C4-2B (cell line): ENCODE results near the gene MALAT1.
"Not testable (repeated sequence)": the region's sequence is repeated elsewhere in the genome, so short reads cannot be mapped to it uniquely, and the experiment has no call there.

Experiments used
- ZFX ChIP-seq: fragments of 450-650 bp; IDR thresholded peaks from 2 replicates; pipeline ENCODE4 v1.6.1; 2017
- TF ChIP-seq, protein P1 (sequence below): fragments of 450-650 bp; conservative IDR thresholded peaks from 2 replicates; pipeline ENCODE4 v1.5.1; 2017; ENCODE audit warnings: mild to moderate bottlenecking

- TF ChIP-seq, protein P1, sequence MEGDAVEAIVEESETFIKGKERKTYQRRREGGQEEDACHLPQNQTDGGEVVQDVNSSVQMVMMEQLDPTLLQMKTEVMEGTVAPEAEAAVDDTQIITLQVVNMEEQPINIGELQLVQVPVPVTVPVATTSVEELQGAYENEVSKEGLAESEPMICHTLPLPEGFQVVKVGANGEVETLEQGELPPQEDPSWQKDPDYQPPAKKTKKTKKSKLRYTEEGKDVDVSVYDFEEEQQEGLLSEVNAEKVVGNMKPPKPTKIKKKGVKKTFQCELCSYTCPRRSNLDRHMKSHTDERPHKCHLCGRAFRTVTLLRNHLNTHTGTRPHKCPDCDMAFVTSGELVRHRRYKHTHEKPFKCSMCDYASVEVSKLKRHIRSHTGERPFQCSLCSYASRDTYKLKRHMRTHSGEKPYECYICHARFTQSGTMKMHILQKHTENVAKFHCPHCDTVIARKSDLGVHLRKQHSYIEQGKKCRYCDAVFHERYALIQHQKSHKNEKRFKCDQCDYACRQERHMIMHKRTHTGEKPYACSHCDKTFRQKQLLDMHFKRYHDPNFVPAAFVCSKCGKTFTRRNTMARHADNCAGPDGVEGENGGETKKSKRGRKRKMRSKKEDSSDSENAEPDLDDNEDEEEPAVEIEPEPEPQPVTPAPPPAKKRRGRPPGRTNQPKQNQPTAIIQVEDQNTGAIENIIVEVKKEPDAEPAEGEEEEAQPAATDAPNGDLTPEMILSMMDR: not testable (repeated sequence)
- not testable (repeated sequence) for TF ChIP-seq ZFX
These were observed 24.8 kb downstream of the MALAT1 start for GRCh38 chr11:65523631-65523968.
